Ishikawa (cell line): ENCODE data around the gene SHH.

ENCODE experiments used
- CREB1 ChIP-seq: IDR thresholded peaks from 2 replicates; pipeline ENCODE4 v1.6.1; 2012; ENCODE audit warnings: low read depth
- MAX ChIP-seq: IDR thresholded peaks from 2 replicates; pipeline ENCODE4 v1.6.1; 2012
- RAD21 ChIP-seq: IDR thresholded peaks from 2 replicates; pipeline ENCODE4 v1.6.1; 2012; ENCODE audit warnings: low read depth
- TEAD4 ChIP-seq: IDR thresholded peaks from 2 replicates; pipeline ENCODE4 v1.6.1; 2012
- YY1 ChIP-seq: IDR thresholded peaks from 2 replicates; pipeline ENCODE4 v1.6.1; 2012; ENCODE audit warnings: low read depth
- TF ChIP-seq, protein P1 (sequence below): IDR thresholded peaks from 2 replicates; pipeline ENCODE4 v1.6.1; 2012; ENCODE audit warnings: low read depth, mild to moderate bottlenecking

GRCh38 chr7:155860461-155860839 is 48.2 kb upstream of the SHH start:
- no peak for TF ChIP-seq CREB1
- TF ChIP-seq, protein P1, sequence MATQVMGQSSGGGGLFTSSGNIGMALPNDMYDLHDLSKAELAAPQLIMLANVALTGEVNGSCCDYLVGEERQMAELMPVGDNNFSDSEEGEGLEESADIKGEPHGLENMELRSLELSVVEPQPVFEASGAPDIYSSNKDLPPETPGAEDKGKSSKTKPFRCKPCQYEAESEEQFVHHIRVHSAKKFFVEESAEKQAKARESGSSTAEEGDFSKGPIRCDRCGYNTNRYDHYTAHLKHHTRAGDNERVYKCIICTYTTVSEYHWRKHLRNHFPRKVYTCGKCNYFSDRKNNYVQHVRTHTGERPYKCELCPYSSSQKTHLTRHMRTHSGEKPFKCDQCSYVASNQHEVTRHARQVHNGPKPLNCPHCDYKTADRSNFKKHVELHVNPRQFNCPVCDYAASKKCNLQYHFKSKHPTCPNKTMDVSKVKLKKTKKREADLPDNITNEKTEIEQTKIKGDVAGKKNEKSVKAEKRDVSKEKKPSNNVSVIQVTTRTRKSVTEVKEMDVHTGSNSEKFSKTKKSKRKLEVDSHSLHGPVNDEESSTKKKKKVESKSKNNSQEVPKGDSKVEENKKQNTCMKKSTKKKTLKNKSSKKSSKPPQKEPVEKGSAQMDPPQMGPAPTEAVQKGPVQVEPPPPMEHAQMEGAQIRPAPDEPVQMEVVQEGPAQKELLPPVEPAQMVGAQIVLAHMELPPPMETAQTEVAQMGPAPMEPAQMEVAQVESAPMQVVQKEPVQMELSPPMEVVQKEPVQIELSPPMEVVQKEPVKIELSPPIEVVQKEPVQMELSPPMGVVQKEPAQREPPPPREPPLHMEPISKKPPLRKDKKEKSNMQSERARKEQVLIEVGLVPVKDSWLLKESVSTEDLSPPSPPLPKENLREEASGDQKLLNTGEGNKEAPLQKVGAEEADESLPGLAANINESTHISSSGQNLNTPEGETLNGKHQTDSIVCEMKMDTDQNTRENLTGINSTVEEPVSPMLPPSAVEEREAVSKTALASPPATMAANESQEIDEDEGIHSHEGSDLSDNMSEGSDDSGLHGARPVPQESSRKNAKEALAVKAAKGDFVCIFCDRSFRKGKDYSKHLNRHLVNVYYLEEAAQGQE: no peak
- TF ChIP-seq TEAD4: no peak
- TF ChIP-seq YY1: no peak
- TF ChIP-seq MAX: no peak
- no peak for TF ChIP-seq RAD21
